SHP77 treated with DMSO at 0.1 percent for 48 hours (cell line): ENCODE results near the gene TCTN2.

Experiments
- DNase-seq: peaks from one replicate; lab custom pipeline; 2025; lab: John Stamatoyannopoulos, UW

TCTN2 gene

DNA sequence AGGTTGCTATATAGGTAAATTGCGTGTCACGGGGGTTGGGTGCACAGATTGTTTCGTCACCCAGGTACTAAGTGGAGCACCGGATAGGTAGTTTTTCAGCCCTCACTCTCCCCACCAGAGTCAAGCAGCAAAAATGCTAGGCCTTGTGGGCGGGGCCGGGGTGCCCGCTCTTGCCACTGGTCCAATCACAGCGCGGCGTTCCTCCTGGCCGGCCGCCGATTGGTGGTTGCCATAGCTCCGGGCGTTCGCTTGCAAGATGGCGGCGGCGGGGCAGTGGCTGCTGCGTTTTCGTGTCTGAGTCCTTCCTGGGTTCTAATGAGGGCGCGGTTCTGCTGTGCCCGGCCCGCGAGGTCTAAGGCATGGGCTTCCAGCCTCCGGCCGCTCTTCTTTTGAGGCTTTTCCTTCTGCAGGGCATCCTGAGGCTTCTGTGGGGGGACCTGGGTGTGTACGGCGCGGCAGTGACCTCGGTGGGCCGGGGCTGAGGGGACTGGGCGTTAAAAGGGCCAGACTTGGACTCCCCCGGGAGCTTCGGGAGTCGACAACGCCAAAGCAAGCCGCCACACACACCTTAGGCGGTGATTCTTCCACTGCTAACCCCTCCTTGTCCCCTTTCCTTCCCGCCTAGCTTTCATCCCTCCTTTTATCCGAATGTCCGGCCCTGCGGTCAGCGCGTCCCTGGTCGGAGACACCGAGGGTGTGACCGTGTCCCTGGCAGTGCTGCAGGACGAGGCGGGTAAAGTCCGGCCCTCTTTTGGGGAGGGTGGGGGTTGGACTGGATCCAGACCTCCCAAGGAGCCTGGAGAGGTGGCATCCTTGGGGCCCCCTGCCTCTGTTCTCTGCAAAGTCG lies at the start of gene TCTN2:
TCTN2 (plus strand) TSS at position 232 of the 847 bp plus-strand sequence; CDS start at position 360, 128 bp downstream.
- DNase-seq = peak; percentile 92

DNA sequence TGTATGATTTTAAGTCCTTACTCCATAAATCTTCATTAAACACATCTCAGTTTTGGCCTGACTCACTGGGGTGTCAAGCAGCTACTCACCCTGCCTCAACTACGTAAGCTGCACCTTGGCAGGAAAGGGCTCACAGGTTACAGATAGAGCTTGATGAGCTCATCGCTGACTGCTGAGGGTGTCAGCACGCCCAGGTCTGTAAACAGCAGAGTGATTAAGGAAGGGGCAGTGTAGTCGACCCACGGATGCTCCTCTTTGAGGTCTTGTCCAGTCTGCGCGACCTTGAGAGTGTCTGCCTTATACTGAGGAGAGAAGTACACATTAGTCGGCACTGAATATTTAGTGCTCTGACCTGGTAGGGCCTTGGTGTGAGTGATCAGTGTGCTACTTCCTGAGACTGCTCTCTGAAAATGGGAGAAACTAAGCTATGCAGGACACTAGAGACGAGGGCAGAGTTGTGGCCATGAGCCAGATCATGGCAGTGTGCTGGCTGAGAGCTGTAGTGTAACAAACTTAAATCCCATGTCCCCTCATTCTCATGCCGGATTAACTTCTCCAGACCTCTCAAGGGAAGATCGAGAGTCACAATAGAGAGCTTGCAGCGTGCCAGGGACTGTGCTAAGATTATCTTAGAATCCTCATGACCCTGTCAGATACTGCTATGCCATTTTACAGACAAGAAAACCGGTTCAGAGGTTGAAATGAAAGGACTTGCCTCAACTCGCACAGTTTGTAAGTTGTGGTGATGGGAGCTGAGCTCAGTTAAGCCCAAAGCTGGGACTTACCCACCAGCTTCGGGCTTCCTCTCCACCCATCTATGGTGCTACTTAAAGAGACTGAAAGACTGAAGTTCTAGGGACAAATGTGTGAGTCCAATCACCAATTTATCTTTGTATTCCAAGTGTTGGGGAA lies 49.0 kb upstream of the TCTN2 start:
- DNase-seq = no peak

- peak; percentile 95 for DNase-seq
These were observed 37.4 kb upstream of the TCTN2 start, which contains the start of the genes EIF2B1 and GTF2H3 for GRCh38 chr12:123633379-123634141. EIF2B1 (minus strand) TSS chr12:123633686; CDS start chr12:123633557, 129 bp downstream. GTF2H3 (plus strand) TSS chr12:123633829; CDS start chr12:123633860, 31 bp downstream.

- no peak for DNase-seq
These were observed 36.8 kb upstream of the TCTN2 start for GRCh38 chr12:123634142-123634561.

DNA sequence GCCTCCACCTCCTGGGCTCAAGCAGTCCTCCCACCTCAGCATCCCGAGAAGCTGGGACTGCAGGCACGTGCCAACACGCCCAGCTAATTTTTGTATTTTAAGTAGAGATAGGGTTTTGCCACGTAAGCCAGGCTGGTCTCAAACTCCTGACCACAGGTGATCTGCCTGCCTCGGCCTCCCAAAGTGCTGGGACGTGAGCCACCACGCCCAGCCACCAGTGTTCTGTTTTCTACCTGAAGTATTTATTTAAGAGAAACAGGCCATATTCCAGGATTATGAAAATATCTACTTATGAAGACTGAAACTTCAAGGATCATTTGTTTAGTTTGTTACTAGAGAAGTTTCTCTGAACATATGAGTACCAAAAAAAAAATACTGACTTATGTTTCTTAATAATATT lies 27.0 kb upstream of the TCTN2 start:
- no peak for DNase-seq

DNA sequence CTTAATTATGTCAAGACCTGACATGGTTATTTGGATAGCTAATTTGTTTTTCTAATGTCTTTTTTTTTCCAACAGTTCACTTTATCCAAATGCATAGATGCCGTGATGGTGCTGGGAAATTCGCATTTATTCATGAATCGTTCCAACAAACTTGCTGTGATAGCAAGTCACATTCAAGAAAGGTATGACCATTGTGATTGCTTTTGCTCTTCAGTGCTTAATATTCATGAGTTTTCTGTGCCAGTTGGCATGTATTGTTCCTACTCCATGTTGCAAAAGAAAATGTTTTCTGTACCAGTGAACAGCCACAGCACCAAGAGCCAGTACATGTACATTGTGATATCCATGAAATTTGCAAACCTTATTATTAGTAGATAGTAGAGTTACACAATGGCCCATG lies 25.5 kb upstream of the TCTN2 start:
- DNase-seq = no peak

DNA sequence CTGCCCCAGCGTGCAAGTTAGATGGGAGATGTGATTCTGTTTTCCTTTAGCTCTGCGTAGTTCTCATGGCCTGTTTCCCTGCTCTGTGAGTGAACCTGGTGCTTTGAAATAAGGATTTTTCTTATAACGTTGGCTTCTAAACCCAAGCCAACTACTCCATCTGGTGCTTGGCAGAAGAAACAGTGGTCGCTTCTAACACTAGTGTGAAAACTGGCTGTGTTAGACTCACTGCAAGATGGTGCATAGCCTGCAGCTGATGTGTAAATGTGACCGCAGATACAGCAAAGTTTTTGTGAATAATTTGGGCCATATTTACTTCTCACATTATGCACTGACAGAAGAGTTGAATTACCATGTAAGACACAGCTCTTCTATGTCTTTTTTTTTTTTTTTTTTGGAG lies 25.0 kb upstream of the TCTN2 start:
- no peak for DNase-seq

DNA sequence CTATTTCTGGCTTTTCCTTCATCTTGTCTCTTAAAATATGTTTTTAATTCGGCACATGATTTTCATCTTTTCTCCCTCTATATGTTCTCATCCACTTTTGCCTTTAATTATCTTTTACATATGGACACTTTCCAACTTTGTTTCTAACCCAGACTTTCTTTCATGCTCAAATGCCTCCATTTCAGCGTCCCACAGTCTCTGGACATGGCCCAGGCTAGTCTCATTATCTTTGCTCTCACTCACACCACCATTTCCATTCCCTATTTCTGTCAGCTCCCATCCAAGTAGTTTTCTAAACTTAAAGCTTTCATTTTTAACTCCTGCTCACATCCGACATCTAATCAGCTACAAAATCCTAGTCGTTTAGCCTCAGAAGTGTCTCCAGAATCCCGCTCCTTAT lies 22.5 kb upstream of the TCTN2 start:
- DNase-seq = no peak

GRCh38 chr12:123654129-123654701 lies 16.7 kb upstream of the TCTN2 start:
- DNase-seq = no peak

GRCh38 chr12:123655420-123655819 lies 15.5 kb upstream of the TCTN2 start:
- DNase-seq = no peak

GRCh38 chr12:123656392-123656791 lies 14.5 kb upstream of the TCTN2 start:
- DNase-seq = no peak

GRCh38 chr12:123657211-123657610 lies 13.7 kb upstream of the TCTN2 start:
- DNase-seq = no peak

DNA sequence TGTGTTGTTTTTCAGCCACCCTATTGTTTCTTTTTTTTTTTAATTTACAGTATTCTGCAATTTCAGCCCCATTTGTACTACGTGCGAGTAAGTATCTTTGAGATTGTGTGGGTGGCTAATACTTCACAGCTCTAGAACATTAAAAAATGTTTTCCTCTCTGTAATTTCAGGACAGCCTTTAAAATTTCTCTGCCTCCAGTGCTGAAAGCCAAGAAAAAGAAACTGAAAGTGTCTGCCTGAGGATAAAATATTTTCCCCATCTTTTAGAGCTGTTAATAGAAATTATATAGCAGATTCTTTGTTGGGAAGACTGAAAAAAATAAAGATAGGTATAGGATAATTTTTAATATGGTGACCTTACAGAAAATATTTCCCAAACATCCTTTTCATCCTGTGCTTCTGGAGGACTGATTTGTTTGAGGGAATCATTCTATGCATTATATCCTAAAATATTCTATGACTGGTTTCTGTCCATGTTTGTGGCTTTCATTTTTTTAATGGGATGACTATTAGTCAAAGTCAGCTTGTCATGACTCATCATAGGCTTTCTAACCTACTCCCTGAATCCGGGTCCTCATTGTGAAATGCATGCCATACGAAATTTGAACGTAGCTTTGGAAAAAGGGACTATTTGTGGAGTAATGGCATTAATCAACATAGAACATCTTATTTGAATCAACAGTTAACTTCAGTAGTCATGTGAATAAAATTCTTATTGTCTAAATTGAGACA lies 10.8 kb upstream of the TCTN2 start:
- no peak for DNase-seq

GRCh38 chr12:123667771-123668170 lies 3.1 kb upstream of the TCTN2 start:
- DNase-seq = no peak

- DNase-seq = no peak
These were observed 963 bp downstream of the TCTN2 start for GRCh38 chr12:123671876-123672275.

DNA sequence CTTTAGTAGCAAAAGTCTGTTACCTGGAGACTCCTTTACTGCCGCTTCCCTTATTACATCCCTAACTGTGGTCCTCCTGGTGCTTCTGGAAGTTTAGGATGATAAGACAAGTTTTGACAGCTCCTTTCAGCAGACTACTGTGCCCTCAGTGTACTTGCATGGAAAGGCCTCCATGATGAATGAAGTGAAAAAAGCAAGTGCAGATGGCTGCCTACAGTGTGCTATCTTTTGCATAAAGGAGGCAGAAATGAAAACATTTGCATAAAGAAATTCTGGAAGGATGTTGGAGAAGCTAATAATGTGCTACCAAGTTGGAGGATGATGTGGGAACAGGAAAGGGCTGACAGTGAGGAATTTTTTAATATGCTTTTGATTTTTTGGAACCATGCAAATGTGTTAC lies 4.5 kb downstream of the TCTN2 start:
- no peak for DNase-seq

DNA sequence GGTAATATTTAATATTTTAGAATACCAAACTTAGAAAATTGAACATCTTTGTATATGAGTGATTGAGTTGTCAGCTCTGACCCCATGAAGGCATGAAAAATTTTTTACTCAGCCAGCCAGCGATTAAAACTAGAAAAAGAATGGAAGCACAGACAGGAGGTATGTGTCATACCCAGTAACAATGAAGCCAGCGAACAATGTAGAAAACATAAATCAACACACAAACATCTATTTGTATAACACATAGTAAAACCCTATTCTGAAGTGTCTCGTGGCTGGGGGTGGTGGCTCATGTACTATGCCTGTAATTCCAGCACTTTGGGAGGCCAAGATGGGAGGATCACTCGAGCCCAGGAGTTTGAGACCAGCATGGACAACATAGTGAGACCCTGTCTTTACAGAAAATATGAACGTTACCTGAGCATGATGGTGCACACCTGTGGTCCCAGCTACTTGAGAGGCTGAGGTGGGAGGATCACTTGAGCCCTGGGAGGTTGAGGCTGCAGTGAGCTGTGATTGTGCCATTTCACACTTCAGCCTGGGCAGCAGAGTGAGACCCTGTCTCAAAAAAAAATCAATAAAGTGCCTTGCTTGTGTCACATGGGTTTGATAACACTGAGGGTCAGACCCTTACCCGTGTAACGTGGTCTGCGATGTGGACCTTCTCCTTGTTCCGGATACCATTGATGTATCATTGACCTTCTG lies 5.9 kb downstream of the TCTN2 start:
- DNase-seq = no peak

DNA sequence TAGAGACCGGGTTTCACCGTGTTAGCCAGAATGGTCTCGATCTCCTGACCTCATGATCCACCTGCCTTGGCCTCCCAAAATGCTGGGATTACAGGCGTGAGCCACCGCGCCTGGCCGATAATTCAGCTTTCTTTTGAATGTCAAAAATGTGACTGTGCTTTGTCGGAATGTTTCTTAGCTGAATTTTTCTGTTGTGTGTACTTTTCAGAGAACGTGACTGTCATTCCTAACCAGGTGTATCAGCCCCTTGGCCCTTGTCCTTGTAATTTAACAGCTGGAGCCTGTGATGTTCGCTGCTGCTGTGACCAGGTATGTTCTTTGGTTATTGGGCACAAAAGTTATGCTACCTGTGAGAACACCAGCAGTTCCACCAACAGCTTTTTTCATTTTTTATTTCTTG lies 8.1 kb downstream of the TCTN2 start:
- DNase-seq = no peak

GRCh38 chr12:123681605-123682004 lies 10.7 kb downstream of the TCTN2 start:
- DNase-seq = no peak

DNA sequence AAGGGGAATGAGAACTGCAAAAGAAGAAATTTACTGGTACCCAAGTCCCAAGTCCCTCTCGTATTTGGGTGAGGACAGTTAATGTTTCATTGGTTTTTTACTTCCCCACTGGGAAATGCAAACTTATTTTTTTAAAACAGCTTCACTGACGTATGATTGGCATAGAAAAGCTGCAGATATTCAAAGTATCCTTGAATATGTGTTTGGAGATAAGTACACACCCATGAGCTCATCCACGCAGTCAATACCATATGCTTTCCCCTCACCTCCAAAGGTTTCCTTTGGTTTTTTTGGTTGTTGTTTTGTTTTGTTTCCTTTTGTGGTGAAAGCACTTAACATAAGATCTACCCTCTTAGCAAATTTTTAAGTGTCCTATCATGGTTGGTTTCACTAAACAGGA lies 13.1 kb downstream of the TCTN2 start:
- DNase-seq = no peak
